ENCODE data around the gene FMNL3. TPM values are rescaled to one million over a fixed set of nuclear protein-coding genes. Genes with fewer than 3 reads are reported as not detected.

Gene FMNL3
- total and polyA plus RNA-seq, 2 of the 8 experiments (the other 6 are each of a cell fraction or from before 2014, with no cell fraction given) = 8.6 to 29.0 TPM

DNA sequence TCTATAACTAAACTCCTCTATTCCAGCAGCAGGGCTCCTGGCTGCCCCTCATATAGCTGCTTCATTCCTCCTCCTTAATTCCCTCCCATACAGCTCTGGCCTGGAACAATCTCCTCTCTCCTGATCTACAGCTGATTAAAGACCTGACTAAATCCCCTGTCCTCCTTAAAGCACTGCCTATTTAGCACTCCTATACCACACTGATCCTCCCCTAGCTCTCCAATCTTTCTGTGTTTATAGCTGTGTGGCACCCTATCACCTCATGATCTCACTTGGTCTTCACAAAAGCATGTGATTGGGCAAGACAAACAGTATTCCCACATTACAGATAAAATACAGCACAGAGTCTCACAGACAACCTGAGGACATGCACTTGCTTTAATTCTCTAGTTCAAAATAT lies 17.4 kb downstream of the FMNL3 start:
- Histone ChIP-seq H3K4me1 (replicated peaks in 1 of 4; ENCODE audit: control insufficient read depth in 3 of 4, insufficient read depth in 4 of 4, low read length in 3 of 4) (peaks cover 0 to 7% (median 1%) of the 10 kb centered on the region in 4 experiments; a peak in 4 of 7 replicates), H2BK120ac (replicated peaks; ENCODE audit: low read depth, low read length) (no peak overlapping the region), H3K56ac (replicated peaks; ENCODE audit: insufficient read length, low read depth, low read length) (no peak overlapping the region), H3K18ac (ENCODE audit: extremely low read depth, low read length) (no peak overlapping the region), H2BK20ac (ENCODE audit: low read length) (no peak overlapping the region), H4K8ac (ENCODE audit: extremely low read depth, insufficient read depth, low read length) (no peak overlapping the region), H3K4me3 (ENCODE audit: extremely low read depth in 1 of 4, insufficient read depth in 2 of 4, low read depth in 3 of 4, low read length in 4 of 4) (no peak overlapping the region), H4K20me1 (replicated peaks in 1 of 2; ENCODE audit: control insufficient read depth in 1 of 2, insufficient read depth in 2 of 2, low read length in 2 of 2) (no peaks in the 10 kb centered on the region), H2BK15ac (ENCODE audit: low read length) (no peak overlapping the region), H3K4ac (replicated peaks; ENCODE audit: insufficient read length, low read depth, low read length) (no peak overlapping the region), H4K5ac (ENCODE audit: insufficient read length, low read depth, low read length) (no peak overlapping the region), H3K4me2 (ENCODE audit: insufficient read depth in 1 of 2, low read depth in 2 of 2, low read length in 2 of 2) (no peak overlapping the region), H3K23me2 (ENCODE audit: low read depth, low read length) (no peaks in the 10 kb centered on the region; the same call in 1 of the 2 replicates), H3K36me3 (ENCODE audit: control insufficient read depth in 2 of 4, insufficient read depth in 4 of 4, low read length in 3 of 4) (no peaks in the 10 kb centered on the region), H3K79me1 (ENCODE audit: low read depth, low read length) (peaks cover 4% of the 10 kb centered on the region; the same call in 1 of the 2 replicates), H3K27ac (ENCODE audit: low read depth, low read length) (no peak overlapping the region), H2AFZ (ENCODE audit: low read length) (no peak overlapping the region), H3K14ac (ENCODE audit: insufficient read length) (no peak overlapping the region), H3K9ac (replicated peaks in 1 of 4; ENCODE audit: extremely low read depth in 1 of 4, low read depth in 3 of 4, low read length in 3 of 4) (no peak overlapping the region), H3K27me3 (replicated peaks in 1 of 4; ENCODE audit: control insufficient read depth in 3 of 4, extremely low read depth in 1 of 4, insufficient read depth in 3 of 4, low read length in 3 of 4) (no peaks in the 10 kb centered on the region), H3K23ac (ENCODE audit: insufficient read length) (no peak overlapping the region), H2BK5ac (ENCODE audit: low read depth, low read length) (no peak overlapping the region), H3K79me2 (ENCODE audit: control insufficient read depth in 1 of 2, insufficient read depth in 2 of 2, low read length in 2 of 2) (peaks cover 0 to 63% of the 10 kb centered on the region in 2 experiments; a peak in 2 of 4 replicates), H2BK12ac (ENCODE audit: low read depth, low read length) (no peak overlapping the region), H2AK5ac (ENCODE audit: low read depth, low read length) (no peak overlapping the region), H3K9me3 (ENCODE audit: insufficient read depth in 2 of 2, low read depth in 1 of 2, low read length in 1 of 2) (no peaks in the 10 kb centered on the region), H4K91ac (replicated peaks; ENCODE audit: insufficient read length, low read length) (no peak overlapping the region)
- DNase-seq (ENCODE audit: low read depth in 1 of 2, low spot score in 2 of 2) (no peak), FAIRE-seq (no peak)
- CTCF ChIA-PET (ENCODE audit: partially characterized antibody) = interaction anchor here (0.5 to 8.6 kb wide), 12 partner anchors 9 to 395 kb away, joined by 3 to 71 read pairs (median 6); partner anchors contain the start of genes FMNL3 and TMBIM6
- TF ChIP-seq SIRT6 (IDR thresholded peaks at IDR 0.05; ENCODE audit: low read length) = no peak
- TF ChIP-seq RFX5 (IDR thresholded peaks at IDR 0.05; ENCODE audit: borderline replicate concordance, low read depth, low read length) = no peak
- no peak for TF ChIP-seq FOSL1 (IDR thresholded peaks at IDR 0.05; ENCODE audit: insufficient read depth, low read depth, low read length)
- no peak for TF ChIP-seq BRCA1 (IDR thresholded peaks at IDR 0.05; ENCODE audit: low read depth, low read length)
- TF ChIP-seq, protein P1, sequence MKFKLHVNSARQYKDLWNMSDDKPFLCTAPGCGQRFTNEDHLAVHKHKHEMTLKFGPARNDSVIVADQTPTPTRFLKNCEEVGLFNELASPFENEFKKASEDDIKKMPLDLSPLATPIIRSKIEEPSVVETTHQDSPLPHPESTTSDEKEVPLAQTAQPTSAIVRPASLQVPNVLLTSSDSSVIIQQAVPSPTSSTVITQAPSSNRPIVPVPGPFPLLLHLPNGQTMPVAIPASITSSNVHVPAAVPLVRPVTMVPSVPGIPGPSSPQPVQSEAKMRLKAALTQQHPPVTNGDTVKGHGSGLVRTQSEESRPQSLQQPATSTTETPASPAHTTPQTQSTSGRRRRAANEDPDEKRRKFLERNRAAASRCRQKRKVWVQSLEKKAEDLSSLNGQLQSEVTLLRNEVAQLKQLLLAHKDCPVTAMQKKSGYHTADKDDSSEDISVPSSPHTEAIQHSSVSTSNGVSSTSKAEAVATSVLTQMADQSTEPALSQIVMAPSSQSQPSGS (IDR thresholded peaks at IDR 0.05; ENCODE audit: low read length) = no peak
- POLR2A ChIA-PET (ENCODE audit: partially characterized antibody) = interaction anchor here (0.8 to 6.4 kb wide), 8 partner anchors 9 to 52 kb away, joined by 3 to 35 read pairs (median 8); partner anchors contain the start of gene TMBIM6

All from H1 (cell line).